HCT116 (cell line): ENCODE data around the gene SMARCA4. TPM values are rescaled to one million over a fixed set of nuclear protein-coding genes. Genes with fewer than 3 reads are reported as not detected.

ENCODE experiments used
- ATAC-seq: fragments of 200-7000 bp; cut with Tn5 transposase; 2 replicates; pipeline ENCODE4 v1.9.1; 2020; ENCODE audit warnings: mild to moderate bottlenecking, moderate library complexity
- BruUV-seq: library from RNA; stranded (reverse); fragments of 400-500 nt; replicated peaks from 2 replicates; lab custom pipeline; 2021; lab: Mats Ljungman, UMichigan
- CTCF ChIA-PET: fragments of 300-600 bp; sonication (Branson Sonifier 250); formaldehyde crosslinking; loops from one replicate; lab custom pipeline; 2021; ENCODE audit warnings: antibody characterized with exemption; lab: Charles Lee
- POLR2A ChIA-PET: fragments of 300-600, 350-600 bp; sonication (Branson Sonifier 250); formaldehyde crosslinking; loops from one replicate; lab custom pipeline; 2021; ENCODE audit warnings: antibody characterized with exemption; lab: Charles Lee
- RAD21 ChIA-PET, 2 experiments: fragments of 300-600 bp; sonication (Branson Sonifier 250); formaldehyde crosslinking; loops; one replicate each; lab custom pipeline; 2023; ENCODE audit warnings: low total read pairs in 2 of 2; ENCODE audit not compliant: uncharacterized antibody in 2 of 2, unreplicated experiment in 2 of 2, low non-redundant PET in 1 of 2; lab: Charles Lee
- DNase-seq: peaks from one replicate; pipeline ENCODE4 v3.0.0-alpha.2; 2010; ENCODE audit warnings: low read depth, low spot score
- H2AFZ ChIP-seq: fragments of 200-600 bp; shearing (Covaris generic), sonication (generic); 2 replicates; pipeline ENCODE4 v1.6.1; 2017; ENCODE audit warnings: low read depth, mixed run types, mixed read lengths, antibody characterized with exemption, low read length; ENCODE audit not compliant: poor library complexity, severe bottlenecking
- H3K27ac ChIP-seq: 2 replicates; pipeline ENCODE4 v1.5.1; 2012; ENCODE audit warnings: low read depth, low read length
- H3K27me3 ChIP-seq: fragments of 200-600 bp; sonication (generic); 2 replicates; pipeline ENCODE4 v1.6.1; 2016; ENCODE audit warnings: mixed run types, low read length, mixed read lengths; ENCODE audit not compliant: insufficient read depth
- H3K36me3 ChIP-seq, 2 experiments: fragments of 200-500 bp in 1 of 2; fragments of 200-600 bp in 1 of 2; sonication (Bioruptor generic) in 1 of 2; sonication (generic) in 1 of 2; 2 replicates each; pipeline versions ENCODE4 v1.5.1 to v1.6.1; 2014 to 2016; ENCODE audit warnings: low read length in 2 of 2, inconsistent platforms in 1 of 2, mixed read lengths in 1 of 2, mixed run types in 1 of 2; ENCODE audit not compliant: insufficient read depth in 2 of 2, control insufficient read depth in 1 of 2
- H3K4me1 ChIP-seq, 2 experiments: fragments of 200-600 bp in 1 of 2; sonication (generic) in 1 of 2; 2 replicates each; pipeline versions ENCODE4 v1.5.1 to v1.6.1; 2012 to 2017; ENCODE audit warnings: low read length in 2 of 2, inconsistent platforms in 1 of 2, mild to moderate bottlenecking in 1 of 2, mixed read lengths in 1 of 2, mixed run types in 1 of 2, moderate library complexity in 1 of 2; ENCODE audit not compliant: insufficient read depth in 2 of 2, control insufficient read depth in 1 of 2
- H3K4me2 ChIP-seq: fragments of 200-600 bp; sonication (generic); 2 replicates; pipeline ENCODE4 v1.6.1; 2017; ENCODE audit warnings: mixed run types, low read length, mixed read lengths
- H3K4me3 ChIP-seq, 2 experiments: fragments of 200-600 bp in 1 of 2; sonication (generic) in 1 of 2; replicated peaks in 1 of 2; 2 replicates each; pipeline ENCODE4 v1.5.1; 2011 to 2016; ENCODE audit warnings: low read length in 2 of 2, control low read depth in 1 of 2, low read depth in 1 of 2, mild to moderate bottlenecking in 1 of 2, mixed read lengths in 1 of 2, mixed run types in 1 of 2
- H3K79me2 ChIP-seq: fragments of 200-600 bp; sonication (generic); 2 replicates; pipeline ENCODE4 v1.6.1; 2017; ENCODE audit warnings: mild to moderate bottlenecking, mixed run types, low read length, moderate library complexity, mixed read lengths; ENCODE audit not compliant: insufficient read depth
- H3K9ac ChIP-seq: fragments of 200-600 bp; sonication (generic); 2 replicates; pipeline ENCODE4 v1.6.1; 2016; ENCODE audit warnings: low read length, mixed read lengths
- H3K9me2 ChIP-seq: fragments of 200-600 bp; sonication (generic), shearing (Covaris generic); 2 replicates; pipeline ENCODE4 v1.6.1; 2017; ENCODE audit warnings: mixed run types, mild to moderate bottlenecking, moderate library complexity; ENCODE audit not compliant: insufficient read depth
- H3K9me3 ChIP-seq, 2 experiments: fragments of 200-500 bp in 1 of 2; fragments of 200-600 bp in 1 of 2; sonication (Bioruptor generic) in 1 of 2; sonication (generic) in 1 of 2; 2 replicates each; pipeline ENCODE4 v1.6.1; 2014 to 2017; ENCODE audit warnings: low read length in 2 of 2, mixed read lengths in 2 of 2, inconsistent platforms in 1 of 2, low read depth in 1 of 2, mild to moderate bottlenecking in 1 of 2, mixed run types in 1 of 2, moderate library complexity in 1 of 2; ENCODE audit not compliant: control insufficient read depth in 1 of 2, insufficient read depth in 1 of 2
- H4K20me1 ChIP-seq: fragments of 200-600 bp; sonication (generic), shearing (Covaris generic); 2 replicates; pipeline ENCODE4 v1.6.1; 2017; ENCODE audit warnings: mixed run types, mild to moderate bottlenecking, moderate library complexity; ENCODE audit not compliant: insufficient read depth
- POLR2AphosphoS5 ChIP-seq: IDR thresholded peaks from 2 replicates; pipeline ENCODE4 v1.6.1; 2011; ENCODE audit warnings: mild to moderate bottlenecking, low read depth, low read length, moderate library complexity
- SP1 ChIP-seq: IDR thresholded peaks from 2 replicates; pipeline ENCODE4 v1.6.1; 2012; ENCODE audit warnings: low read depth
- YY1 ChIP-seq: IDR thresholded peaks from 2 replicates; pipeline ENCODE4 v1.6.1; 2011; ENCODE audit warnings: low read length, low read depth, moderate library complexity, mild to moderate bottlenecking; ENCODE audit not compliant: insufficient replicate concordance; ENCODE audit errors: extremely low read depth
- ZNF274 ChIP-seq: fragments of 200-500 bp; sonication (Bioruptor generic); IDR thresholded peaks from 2 replicates; pipeline ENCODE4 v1.6.1; 2014; ENCODE audit warnings: mild to moderate bottlenecking, low read depth, low read length, inconsistent platforms
- intact Hi-C: fragments of 100-400 bp; cut with micrococcal nuclease; formaldehyde crosslinking; loops from 2 replicates; pipeline ENCODE4 v1.10.0; 2022
- total RNA-seq: library from RNA; stranded (reverse); gene quantifications from one replicate; pipeline ENCODE4 v1.2.1, GENCODE V29; 2021; ENCODE audit not compliant: unreplicated experiment
- TF ChIP-seq, protein P1 (sequence below): IDR thresholded peaks from 2 replicates; pipeline ENCODE4 v1.6.1; 2011; ENCODE audit warnings: mild to moderate bottlenecking, low read length, moderate library complexity; ENCODE audit not compliant: insufficient replicate concordance; ENCODE audit errors: extremely low read depth

Gene SMARCA4
- total RNA-seq, 1 experiment from 2014 or later = 116 TPM

DNA sequence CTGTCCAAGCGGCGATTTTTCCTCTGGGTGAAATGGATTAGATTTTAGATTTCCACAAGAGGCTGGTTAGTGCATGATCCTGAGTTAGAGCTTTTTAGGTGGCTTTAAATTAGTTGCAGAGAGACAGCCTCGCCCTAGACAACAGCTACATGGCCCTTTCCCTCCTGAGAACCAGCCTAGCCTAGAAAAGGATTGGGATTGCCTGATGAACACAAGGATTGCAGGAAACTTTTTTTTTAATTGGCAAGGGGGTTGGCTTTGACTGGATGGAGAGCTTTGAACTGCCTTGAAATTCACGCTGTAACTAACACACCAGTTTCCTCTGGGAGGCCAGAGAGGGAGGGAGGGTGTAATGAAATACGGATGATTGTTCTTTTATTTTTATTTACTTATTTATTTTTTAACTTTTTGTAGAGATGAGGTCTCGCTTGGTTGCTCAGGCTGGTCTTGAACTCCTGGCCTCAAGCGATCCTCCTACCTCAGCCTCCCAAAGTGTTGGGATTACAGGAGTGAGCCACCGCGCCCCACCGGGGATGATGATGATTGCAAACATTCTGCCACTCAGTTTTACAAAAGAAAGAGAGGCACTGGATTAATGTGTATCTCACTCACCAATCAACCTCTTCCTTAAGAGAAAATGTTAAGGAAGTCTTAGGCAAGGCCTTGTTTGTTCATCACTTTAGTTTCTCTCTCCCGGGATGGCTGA lies 130.3 kb downstream of the SMARCA4 start:
- CTCF ChIA-PET = interaction anchor here (1.0 kb wide), 1 partner anchor 55 kb away, joined by 4 read pairs; no protein-coding TSS in a partner anchor
- Histone ChIP-seq H3K4me3 (peak overlapping the region; percentile 92 to 97), H3K9ac (peak overlapping the region; percentile 99), H3K9me2 (no peaks in the 10 kb centered on the region), H3K36me3 (peaks cover 2 to 19% of the 10 kb centered on the region in 2 experiments; a peak in 2 of 4 replicates), H3K79me2 (peaks cover 66% of the 10 kb centered on the region), H3K27ac (peak overlapping the region; percentile 91), H3K27me3 (no peaks in the 10 kb centered on the region), H3K4me1 (peaks cover 77 to 86% of the 10 kb centered on the region in 2 experiments), H2AFZ (no peak overlapping the region), H3K4me2 (peak overlapping the region; percentile 97), H4K20me1 (no peaks in the 10 kb centered on the region), H3K9me3 (no peaks in the 10 kb centered on the region)
- ATAC-seq = no peak
- RAD21 ChIA-PET = no interaction called here
- no peak for DNase-seq
- POLR2A ChIA-PET = interaction anchor here (1.2 kb wide), 1 partner anchor 55 kb away, joined by 3 read pairs; no protein-coding TSS in a partner anchor
- TSS peak; percentile 48 for BruUV-seq
- intact Hi-C loops = loop anchor here (2.0 kb wide), 1 partner anchor 54 kb away; no protein-coding TSS in a partner anchor
- no peak for TF ChIP-seq ZNF274
- TF ChIP-seq, protein P1, sequence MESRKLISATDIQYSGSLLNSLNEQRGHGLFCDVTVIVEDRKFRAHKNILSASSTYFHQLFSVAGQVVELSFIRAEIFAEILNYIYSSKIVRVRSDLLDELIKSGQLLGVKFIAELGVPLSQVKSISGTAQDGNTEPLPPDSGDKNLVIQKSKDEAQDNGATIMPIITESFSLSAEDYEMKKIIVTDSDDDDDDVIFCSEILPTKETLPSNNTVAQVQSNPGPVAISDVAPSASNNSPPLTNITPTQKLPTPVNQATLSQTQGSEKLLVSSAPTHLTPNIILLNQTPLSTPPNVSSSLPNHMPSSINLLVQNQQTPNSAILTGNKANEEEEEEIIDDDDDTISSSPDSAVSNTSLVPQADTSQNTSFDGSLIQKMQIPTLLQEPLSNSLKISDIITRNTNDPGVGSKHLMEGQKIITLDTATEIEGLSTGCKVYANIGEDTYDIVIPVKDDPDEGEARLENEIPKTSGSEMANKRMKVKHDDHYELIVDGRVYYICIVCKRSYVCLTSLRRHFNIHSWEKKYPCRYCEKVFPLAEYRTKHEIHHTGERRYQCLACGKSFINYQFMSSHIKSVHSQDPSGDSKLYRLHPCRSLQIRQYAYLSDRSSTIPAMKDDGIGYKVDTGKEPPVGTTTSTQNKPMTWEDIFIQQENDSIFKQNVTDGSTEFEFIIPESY = no peak
- no peak; the same call in 1 of the 2 replicates for TF ChIP-seq POLR2AphosphoS5
- TF ChIP-seq YY1 = no peak
- no peak for TF ChIP-seq SP1
